Measurements from ENCODE around the gene SERINC5. TPM values are rescaled to one million over a fixed set of nuclear protein-coding genes. Genes with fewer than 3 reads are reported as not detected.

Gene SERINC5
- total and polyA plus RNA-seq, 12 donors, result 14.4 to 258 (median 88.0) TPM

- no peaks in the 10 kb centered on the region for H3K9me3 ChIP-seq (replicated peaks in 1 of 3)
- no peaks in the 10 kb centered on the region for H3K36me3 ChIP-seq (replicated peaks in 1 of 2)
- no peak overlapping the region for H3K4me3 ChIP-seq
- H3K27me3 ChIP-seq, result no peaks in the 10 kb centered on the region
- intact Hi-C loops (cut with DNase I), result no loop called here
- no peak for DNase-seq
- WGBS, 4 donors, result 71 to 96% (median 86%) methylated on average over 3 to 8 of the region's 8 CpGs
- no peaks in the 10 kb centered on the region for H3K4me1 ChIP-seq (replicated peaks in 1 of 2)
- no peak overlapping the region for H3K27ac ChIP-seq
- TF ChIP-seq, protein P1, sequence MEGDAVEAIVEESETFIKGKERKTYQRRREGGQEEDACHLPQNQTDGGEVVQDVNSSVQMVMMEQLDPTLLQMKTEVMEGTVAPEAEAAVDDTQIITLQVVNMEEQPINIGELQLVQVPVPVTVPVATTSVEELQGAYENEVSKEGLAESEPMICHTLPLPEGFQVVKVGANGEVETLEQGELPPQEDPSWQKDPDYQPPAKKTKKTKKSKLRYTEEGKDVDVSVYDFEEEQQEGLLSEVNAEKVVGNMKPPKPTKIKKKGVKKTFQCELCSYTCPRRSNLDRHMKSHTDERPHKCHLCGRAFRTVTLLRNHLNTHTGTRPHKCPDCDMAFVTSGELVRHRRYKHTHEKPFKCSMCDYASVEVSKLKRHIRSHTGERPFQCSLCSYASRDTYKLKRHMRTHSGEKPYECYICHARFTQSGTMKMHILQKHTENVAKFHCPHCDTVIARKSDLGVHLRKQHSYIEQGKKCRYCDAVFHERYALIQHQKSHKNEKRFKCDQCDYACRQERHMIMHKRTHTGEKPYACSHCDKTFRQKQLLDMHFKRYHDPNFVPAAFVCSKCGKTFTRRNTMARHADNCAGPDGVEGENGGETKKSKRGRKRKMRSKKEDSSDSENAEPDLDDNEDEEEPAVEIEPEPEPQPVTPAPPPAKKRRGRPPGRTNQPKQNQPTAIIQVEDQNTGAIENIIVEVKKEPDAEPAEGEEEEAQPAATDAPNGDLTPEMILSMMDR (IDR thresholded peaks at IDR 0.05), result no peak
- TF ChIP-seq POLR2A (IDR thresholded peaks at IDR 0.05), result no peak
Observed at GRCh38 chr5:80300125-80300524, 44.3 kb upstream of the SERINC5 start.

GRCh38 chr5:80299601-80300000 lies 43.8 kb upstream of the SERINC5 start:
- WGBS, 4 donors, result 93 to 98% (median 96%) methylated on average over 6 to 8 of the region's 8 CpGs
- H3K4me3 ChIP-seq, result no peak overlapping the region
- H3K27ac ChIP-seq, result no peak overlapping the region
- no peaks in the 10 kb centered on the region for H3K4me1 ChIP-seq (replicated peaks in 1 of 2)
- TF ChIP-seq POLR2A (IDR thresholded peaks at IDR 0.05), result no peak
- TF ChIP-seq, protein P1 (IDR thresholded peaks at IDR 0.05), result no peak
- no peak for DNase-seq
- no peaks in the 10 kb centered on the region for H3K27me3 ChIP-seq
- intact Hi-C loops (cut with DNase I), result no loop called here
- H3K36me3 ChIP-seq (replicated peaks in 1 of 2), result no peaks in the 10 kb centered on the region
- H3K9me3 ChIP-seq (replicated peaks in 1 of 3), result no peaks in the 10 kb centered on the region

DNA sequence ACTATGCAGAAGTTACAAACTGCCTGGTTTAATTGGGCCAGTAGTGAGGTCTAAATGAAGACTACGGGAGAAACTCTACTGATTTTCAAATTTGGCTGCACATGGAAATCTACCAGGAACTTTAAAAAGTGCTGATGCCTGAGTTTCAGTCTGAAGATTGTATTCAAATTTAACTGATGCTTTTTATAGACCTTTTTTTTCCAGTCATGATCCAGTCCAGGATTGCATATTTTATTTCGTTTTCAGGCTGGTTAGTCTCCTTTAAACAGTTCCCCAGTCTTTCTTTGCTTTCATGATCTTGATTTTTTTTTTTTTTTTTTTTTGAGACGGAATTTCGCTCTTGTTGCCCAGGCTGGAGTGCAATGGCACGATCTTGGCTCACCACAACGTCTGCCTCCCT lies 40.3 kb upstream of the SERINC5 start:
- H3K27ac ChIP-seq, result no peak overlapping the region

DNA sequence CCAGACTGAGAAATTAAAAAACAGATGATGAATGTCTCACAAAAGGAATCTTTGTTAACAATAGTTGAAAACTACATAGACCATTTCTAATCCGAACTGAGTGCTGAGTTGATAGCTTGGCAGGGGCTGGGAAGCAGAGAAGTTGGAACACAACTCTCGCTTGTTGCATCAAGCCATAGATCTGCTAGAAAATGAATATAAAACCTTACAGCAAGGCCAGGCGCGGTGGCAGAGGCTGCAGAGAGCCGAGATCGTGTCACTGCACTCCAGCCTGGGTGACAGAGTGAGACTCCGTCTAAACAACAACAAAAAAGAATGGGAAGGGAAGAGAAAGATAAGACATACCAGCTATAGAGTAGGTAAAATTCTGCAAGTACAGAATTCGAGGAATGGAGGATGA lies 35.9 kb upstream of the SERINC5 start:
- no peak for TF ChIP-seq POLR2A (IDR thresholded peaks at IDR 0.05)
- TF ChIP-seq, protein P1 (IDR thresholded peaks at IDR 0.05), result no peak
- H3K36me3 ChIP-seq (replicated peaks in 1 of 2), result no peaks in the 10 kb centered on the region
- no peak for DNase-seq
- intact Hi-C loops (cut with DNase I), result no loop called here
- no peak overlapping the region for H3K4me3 ChIP-seq
- H3K27me3 ChIP-seq, result no peaks in the 10 kb centered on the region
- H3K9me3 ChIP-seq (replicated peaks in 1 of 3), result no peaks in the 10 kb centered on the region
- WGBS, 4 donors, result 86 to 88% (median 86%) methylated on average over 8 of the region's 8 CpGs
- no peaks in the 10 kb centered on the region for H3K4me1 ChIP-seq (replicated peaks in 1 of 2)
- no peak overlapping the region for H3K27ac ChIP-seq

More for the DNA sequence above, 40.3 kb upstream of the SERINC5 start:
- no peaks in the 10 kb centered on the region for H3K27me3 ChIP-seq
- no peak for DNase-seq
- H3K36me3 ChIP-seq (replicated peaks in 1 of 2), result no peaks in the 10 kb centered on the region
- TF ChIP-seq, protein P1 (IDR thresholded peaks at IDR 0.05), result no peak
- no peak for TF ChIP-seq POLR2A (IDR thresholded peaks at IDR 0.05)
- WGBS, 4 donors, result 61 to 75% (median 69%) methylated on average over 6 of the region's 6 CpGs
- H3K9me3 ChIP-seq (replicated peaks in 1 of 3), result no peaks in the 10 kb centered on the region
- H3K4me1 ChIP-seq (replicated peaks in 1 of 2), result no peaks in the 10 kb centered on the region
- intact Hi-C loops (cut with DNase I), result no loop called here
- H3K4me3 ChIP-seq, result no peak overlapping the region

Measured in adrenal gland (tissue), 12 donors.